ENCODE measurements around the gene AP1AR.
"Not testable (repeated sequence)": the region's sequence is repeated elsewhere in the genome, so short reads cannot be mapped to it uniquely, and the experiment has no call there.

GRCh38 chr4:112281895-112282398 is 50.4 kb downstream of the AP1AR start:
- TF ChIP-seq JUN (CRISPR knock-in tag; IDR thresholded peaks at IDR 0.05); NR1H2 (CRISPR knock-in tag; IDR thresholded peaks at IDR 0.05); FOXK1 (CRISPR knock-in tag; IDR thresholded peaks at IDR 0.05); CTCF (IDR thresholded peaks at IDR 0.05); ZSCAN18 (CRISPR knock-in tag; IDR thresholded peaks at IDR 0.05); MAX (CRISPR knock-in tag; IDR thresholded peaks at IDR 0.05); NFE2L1 (CRISPR knock-in tag; IDR thresholded peaks at IDR 0.05); TEAD1 (CRISPR knock-in tag; IDR thresholded peaks at IDR 0.05); CBFB (CRISPR knock-in tag; IDR thresholded peaks at IDR 0.05; ENCODE audit: low read depth); ETV6 (CRISPR knock-in tag; IDR thresholded peaks at IDR 0.05); ATF2 (CRISPR knock-in tag; IDR thresholded peaks at IDR 0.05; ENCODE audit: borderline replicate concordance, low read depth); IRF1 (CRISPR knock-in tag; IDR thresholded peaks at IDR 0.05); ATF6 (CRISPR knock-in tag; IDR thresholded peaks at IDR 0.05); IRF2 (CRISPR knock-in tag; IDR thresholded peaks at IDR 0.05; ENCODE audit: borderline replicate concordance, low read depth): not testable (repeated sequence)

Data from WTC11 (cell line).